HG03103 (cell line): ENCODE results near the gene GRB10.
A peak's percentile ranks its signal among the peaks of the same experiment; 100 is the strongest.

Experiments
- ATAC-seq: cut with Tn5 transposase; IDR thresholded peaks from one replicate; pipeline ENCODE4 v1.9.1; 2021; ENCODE audit warnings: low read depth; ENCODE audit not compliant: unreplicated experiment

The GRB10 gene

DNA sequence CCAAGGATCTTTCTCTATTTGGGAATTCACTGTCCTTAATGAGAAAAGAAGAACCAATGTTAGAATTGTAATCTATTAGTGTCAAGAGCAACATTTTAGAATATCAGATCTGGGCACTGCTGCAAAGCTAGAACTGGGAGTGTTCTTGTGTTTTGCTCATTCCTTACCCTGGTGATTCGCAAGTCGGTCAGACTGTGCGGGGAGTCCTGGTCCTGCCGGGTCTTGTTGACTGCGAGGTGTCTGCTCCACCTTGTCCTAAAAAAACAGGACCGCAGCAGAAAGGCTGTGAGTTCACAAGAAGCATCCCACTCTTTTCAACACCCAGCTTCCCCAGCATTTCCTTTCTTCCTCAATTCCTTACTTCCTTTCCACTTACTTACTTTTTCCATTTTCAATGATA, 79.0 kb downstream of the GRB10 start:
- no peak for ATAC-seq

DNA sequence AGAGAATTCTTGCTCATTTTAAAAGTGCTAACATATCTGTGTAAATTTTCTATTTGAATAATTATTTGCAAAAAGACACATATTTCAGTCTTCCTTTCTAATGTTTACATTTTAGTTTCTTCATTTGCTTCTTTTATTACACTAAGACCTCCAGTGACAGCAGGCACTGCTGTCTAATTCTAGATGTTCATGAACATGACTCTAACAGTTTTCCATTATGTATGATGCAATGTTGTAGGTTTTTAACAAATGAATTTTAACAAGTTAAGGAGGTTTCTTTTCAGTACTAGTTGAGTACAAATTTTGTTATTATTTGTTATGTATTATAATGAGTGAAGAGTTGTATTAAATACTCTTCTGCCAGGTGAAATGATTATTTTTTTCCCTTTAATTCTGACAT, 83.6 kb downstream of the GRB10 start:
- no peak for ATAC-seq

DNA sequence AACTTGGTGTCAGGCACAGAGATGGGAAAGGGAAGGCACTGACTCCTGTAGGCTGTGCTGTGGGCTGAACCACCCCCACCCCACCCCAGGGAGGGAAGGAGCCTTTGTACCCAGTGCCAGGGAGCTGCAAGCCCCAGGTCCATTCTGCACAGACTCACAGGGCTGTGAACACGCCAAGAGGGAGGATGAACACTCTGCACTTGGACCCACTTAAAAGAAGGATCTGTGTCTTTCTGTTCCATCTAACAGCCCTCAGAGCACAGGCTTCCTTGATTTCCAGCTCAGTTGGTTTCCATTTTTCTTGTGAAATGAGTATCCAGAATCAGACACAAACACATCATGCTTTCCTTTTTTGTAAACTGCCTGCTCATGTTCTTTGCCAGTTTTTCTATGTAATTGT, 84.9 kb downstream of the GRB10 start:
- no peak for ATAC-seq

DNA sequence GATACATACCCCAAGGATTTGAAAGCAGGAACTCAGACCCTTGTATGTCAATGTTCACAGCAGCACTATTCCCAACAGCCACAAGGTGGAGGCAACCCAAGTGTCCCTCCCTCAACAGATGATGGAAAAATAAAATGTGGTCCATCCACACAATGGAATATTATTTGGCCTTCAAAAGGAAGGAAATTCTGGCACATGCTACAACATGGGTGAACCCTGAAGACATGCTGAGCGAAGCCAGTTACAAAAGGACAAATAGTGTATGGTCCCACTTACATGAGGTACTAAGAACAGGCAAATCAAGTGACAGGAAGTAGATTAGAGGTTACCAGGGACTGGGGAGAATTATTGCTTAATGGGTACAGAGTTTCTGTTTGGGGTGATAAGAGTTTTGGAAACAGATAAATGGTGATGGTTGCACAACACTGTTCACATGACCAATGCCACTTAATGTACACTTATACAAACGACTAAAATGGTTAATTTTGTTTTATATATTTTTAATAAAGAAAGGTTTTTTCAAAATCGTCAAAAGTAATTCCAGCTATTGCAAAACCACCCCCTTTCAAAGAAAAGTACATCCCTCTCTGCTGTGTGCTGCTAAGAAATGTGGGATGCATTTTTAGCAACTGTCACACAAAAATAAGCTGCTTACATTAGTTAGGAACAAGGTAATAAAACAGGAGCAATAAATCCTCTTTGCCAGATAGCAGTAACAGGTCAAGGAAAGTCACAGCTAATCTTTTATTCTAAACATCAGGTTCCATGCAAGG, 85.7 kb downstream of the GRB10 start:
- ATAC-seq: no peak

DNA sequence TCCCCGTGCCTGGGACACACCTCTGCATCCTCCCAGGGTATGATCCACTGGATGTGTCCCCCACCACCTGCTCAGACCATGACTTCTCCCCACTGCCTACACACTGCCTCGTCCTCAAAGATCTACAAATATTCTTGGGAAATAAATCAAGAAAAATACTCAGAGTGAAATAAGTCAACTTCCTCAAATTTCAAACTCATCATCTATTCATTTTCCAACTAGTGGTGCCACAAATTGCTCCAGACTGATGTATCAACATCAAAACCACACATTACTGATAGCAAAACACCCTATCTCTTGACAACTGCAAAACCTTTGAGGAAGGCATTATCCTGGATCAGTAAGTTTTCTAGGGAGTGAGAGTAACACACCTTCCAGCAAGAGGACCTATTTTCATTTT, 87.7 kb downstream of the GRB10 start:
- ATAC-seq: no peak

DNA sequence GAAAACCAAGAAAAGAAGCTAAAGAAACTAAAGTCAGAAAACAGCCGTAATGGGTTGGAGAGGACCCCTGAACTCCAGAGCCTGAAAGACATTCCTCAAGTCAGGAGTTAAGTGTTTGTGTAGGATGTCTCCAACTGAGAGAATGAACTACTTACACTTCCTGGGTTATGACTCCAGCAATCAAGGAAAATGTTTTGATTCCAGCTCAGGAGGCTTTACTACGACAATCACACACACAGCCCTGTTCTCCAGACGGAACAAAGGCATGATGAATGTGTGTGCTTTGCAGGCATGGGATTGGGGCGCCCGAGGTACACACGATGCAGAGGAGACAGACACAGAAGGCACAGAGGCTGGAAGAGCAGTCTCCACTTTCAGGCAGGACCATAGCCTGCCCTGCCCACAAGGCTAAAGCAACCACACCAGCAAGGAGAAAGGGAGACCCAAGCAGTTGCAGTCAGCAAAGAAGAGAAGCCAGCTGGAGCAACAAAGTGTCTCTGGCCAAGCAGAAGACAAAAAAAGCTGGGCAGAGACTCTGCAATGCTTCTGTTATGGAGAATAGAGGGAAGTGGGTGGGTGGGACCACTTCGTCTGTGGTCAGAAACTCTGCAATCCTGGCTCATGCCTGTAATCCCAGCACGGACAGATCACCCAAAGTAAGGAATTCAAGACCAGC, 89.1 kb downstream of the GRB10 start:
- ATAC-seq: no peak

DNA sequence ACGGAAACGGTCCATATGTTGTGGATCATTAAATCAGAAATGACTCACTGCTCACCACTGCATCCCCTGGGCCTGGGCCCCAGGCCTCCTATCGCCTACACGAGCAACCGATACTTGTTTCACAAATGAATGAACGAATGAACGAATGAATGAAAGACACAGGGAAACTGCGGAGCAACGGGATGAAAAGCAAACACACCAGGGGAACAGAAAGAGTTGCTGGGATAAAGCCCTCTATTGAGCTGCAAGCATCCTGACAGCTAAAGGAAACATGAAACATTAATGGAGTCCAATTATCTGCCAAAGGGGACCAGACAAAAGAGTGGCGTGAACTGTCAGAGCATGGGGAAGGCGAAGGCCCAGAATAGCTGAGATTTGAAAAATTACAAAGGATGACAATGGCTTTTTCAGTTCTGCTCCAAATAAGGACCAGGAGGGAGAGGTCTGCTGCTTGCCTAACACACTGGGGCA, 92.1 kb downstream of the GRB10 start:
- no peak for ATAC-seq

DNA sequence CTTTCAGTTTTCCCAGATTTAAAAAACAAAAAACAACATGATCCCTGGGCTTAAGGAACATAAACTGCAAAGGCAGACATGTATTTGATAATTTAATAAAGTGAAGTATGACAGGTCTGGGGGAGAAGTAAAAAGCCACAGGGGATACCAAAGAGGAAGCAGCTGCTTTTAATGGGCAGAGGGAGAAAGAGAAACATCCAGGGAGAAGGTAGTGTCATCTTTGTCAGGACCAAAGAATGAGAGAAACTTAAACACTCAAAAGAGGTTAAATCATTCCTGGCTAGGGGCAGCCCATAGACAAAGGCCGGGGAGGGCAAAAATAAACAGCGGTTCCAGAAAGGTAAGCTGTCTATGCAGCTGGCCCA, 94.5 kb downstream of the GRB10 start:
- no peak for ATAC-seq

DNA sequence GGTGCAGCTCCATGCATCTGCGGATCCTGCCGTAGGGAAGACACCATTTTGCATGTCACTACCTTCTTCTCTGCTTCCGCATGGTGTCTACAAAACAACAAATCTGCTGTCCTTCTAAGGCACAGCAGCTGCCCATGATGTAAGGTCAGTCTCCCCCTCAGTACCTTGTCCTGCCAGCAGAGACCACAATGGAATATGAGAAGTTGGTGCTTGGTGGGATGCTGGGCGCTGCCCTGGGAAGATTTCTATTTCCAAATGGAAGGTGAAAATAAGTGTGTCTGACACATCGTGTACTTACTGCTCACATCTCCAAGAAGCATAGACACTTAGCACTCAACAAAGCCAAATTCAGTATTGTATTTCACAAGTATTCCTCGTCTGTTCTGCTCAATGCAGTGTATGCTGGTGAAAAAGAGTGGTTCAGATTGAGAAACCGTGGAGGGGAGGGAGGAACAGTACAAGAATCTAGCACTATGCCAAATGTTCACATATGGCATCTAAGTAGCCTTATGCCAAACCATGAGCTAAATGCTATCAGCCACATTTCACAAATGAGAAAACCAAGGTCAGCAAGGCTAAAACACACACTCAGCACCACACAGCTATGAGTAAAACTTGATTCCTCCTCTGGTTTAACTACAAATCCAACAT, 95.0 kb downstream of the GRB10 start:
- no peak for ATAC-seq

DNA sequence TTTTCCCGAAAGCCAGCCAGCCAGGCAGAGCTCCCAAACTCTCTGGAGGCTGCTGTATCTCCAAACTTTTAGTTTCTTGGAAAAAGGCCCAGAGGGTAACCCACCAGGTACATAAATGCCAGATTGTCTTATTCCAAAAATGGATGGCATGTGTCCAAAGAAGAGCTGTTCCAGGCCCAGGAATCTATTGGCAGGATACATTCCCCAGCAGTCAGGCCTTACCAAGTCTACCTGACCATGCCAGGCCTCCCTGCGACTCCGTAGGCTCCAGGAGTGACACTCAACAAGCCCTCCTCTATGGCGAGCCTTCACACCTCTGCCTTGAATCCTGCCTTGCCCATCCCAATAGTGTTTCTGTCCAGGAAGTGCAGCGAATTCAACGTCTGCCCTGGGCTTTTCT, 95.6 kb downstream of the GRB10 start:
- ATAC-seq: no peak

DNA sequence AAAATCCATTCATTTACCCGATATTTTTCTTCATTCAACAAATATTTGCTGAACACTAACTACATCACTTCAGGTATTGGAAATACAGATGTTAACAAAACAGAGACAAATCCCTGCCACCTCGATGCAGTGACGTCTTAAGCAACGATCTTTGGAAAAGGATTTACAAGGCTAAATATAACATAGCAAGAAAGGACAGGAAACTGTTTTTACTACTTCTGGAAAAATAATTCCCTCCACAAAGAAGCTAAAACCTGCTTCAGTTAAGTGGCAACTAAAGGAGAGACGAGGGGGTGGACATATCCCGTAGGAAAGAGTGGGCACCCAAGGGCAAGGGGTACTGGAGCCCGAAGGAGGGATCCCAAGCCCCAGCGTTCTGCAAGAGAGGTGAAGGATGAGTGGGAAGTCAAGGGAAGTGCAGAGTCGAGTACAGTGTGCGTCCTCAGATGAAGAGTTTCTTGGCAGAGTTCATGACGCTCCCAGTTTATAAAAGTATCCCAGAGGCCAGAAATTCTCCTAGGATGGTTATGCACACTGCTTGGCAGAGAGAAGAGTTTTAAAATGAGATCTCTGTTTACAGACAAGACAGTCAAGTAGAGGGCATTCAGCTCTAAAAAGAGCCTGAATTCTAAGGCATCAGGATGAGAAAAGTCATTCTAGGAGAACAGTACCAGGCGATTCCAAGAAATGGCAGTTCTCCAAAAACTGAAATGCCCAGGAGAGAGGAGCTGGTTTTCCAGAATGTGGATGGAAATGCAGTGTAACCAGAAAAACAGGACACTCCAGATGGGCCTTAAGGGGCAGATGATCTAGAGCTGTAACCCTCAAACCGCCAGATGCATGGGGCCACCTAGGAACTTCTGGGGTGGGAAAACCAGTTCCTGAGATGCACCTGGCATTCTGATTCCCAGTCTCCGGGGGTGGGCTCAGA, 97.3 kb downstream of the GRB10 start:
- no peak for ATAC-seq

DNA sequence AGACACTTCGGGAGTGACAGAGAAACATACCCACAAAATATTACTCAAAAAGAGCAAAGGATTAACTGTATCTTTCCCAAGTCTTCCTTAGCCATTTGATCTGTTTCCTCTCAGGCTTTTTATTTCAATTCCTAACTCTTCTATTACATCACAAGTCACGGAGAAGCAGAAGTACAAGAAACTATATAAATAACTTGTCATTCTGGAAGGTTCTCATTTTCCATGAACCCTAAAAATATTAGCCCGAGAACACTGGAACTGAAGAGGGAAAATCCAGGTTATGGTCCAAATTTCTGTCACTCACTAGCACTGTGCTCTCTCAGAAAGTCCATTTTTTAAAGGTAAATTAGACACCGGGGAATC, 98.0 kb downstream of the GRB10 start:
- no peak for ATAC-seq

DNA sequence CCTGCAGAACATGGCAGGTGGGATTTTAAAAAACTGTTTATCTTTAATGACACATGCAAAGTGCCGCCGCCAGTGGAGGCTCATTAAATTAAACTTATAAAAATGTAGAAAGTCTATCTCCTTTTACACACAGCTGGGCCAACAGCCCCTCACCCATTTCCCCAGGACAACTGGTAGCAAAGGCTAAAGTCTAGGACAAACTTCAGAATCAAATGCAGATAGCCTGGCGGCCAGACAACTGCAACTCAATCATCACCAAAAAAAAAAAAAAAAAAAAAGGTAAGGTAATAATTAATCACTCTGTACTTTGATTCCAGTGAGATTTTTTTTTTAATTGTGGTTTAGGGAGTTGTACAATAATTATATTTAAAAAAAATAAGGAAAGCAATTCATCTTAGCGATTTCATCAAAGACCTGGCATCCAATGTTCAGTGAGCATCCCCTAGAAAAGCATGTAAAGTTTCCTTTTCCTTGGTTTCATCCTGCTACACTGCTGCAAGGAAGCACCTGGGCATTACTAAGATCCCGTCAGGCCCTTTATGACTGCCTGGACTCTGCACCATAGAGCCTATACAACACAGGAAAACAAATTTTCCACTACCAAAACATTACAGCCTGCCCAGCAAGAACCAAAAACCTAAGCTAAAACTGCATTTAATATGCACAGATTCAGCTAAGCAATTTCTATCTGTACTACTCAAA, 98.5 kb downstream of the GRB10 start:
- ATAC-seq: no peak

DNA sequence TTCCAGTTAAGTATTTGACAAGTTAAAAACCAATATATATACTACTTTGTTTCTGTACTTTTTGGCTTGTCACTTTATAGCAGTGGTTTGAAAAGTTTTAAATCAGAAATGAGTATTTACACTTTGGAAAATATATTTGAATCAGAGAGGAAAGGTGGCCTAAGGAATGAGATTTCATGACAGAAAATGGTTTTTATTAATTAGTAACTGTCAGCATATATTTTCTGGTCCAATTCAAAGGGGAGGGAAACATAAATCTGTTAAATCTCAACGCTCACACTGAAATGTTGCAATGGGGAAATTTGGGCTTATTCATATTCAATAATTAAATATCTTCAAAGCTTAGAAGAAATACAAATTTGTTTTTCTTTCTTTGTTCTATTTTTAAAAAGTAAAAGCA, 100.1 kb downstream of the GRB10 start:
- ATAC-seq: no peak

DNA sequence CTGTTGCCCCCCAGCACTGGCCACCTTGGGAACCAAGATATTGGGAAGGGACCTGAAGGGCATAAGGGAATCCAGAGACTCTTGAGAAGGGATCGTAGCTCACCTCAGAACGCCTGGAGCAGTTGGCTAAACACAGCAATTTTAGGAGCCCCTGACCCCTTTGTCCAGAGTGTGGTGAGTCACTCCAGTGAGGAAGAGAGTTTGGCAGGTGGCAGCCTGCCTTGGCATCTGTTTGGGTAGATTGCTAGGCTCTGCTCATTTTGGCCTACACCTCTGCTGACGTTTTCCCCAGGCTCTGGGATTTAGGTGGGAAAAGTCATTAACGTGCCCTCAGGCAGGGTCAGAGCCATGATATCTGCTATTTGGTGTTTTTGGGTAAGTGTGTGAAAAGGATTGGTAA, 100.6 kb downstream of the GRB10 start:
- ATAC-seq: no peak

DNA sequence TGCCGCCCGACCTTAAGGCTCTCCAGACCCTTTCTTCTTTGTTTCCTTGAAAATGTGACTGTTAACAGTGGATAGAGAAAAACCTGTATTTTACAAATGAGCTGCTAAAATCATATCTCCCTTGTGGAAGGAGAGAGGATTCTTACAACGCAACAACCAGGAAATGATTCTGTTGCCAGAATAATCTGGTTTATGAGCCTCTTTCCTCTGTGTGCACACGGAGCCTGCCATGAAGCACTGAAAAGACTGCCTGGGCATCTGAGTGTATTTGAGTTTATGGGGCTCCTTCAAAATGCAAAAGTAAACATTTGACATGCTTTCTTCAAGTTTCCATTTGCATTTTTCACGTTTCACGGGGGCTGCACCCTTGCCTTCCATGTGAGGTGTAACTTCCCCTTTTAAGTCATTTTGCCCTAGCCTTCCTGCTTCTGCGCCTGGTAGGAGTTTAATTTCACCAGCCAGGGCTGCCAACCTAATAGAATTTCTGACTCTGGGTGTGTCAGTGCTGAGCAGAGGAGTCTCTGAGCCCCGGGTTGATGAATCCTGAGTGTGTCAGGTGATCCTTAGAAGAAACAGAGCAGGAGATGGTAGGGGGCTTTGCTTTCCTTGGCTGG, 101.2 kb downstream of the GRB10 start:
- ATAC-seq: no peak

DNA sequence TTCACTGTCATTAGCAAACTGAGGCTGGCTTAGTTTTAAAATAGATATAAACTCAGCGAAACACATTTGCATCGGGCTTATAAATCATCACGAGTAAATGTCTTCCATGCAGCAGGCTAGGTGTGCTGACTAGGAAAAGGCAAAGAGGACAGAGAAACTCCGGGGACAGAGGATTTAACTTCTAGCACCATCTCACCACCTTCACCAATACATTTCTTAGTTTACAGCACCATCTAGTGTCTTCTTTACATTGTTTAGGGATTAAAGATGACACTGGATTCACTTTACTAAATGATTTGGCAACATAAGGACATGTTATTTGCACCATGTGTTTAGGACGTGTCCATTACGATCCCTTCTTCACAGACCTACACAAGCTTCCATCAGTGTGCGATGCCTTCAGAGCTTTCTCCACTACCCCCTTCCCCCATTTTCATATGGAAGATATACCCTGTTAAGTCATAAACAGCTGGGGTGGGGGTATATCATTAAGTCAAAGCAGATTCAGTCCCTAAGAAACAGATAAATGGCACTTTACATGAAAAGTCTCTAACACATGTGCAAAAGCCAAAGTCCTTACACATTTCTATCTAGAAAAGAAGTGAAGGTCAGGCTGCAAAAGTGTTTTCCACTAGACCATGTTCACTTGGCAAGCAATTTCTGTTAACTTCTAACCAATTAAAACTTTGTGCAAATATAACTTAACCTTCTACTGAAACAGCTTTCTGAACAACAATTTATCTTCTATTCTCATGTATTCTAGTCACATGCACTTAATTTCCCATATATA, 103.3 kb downstream of the GRB10 start:
- peak; percentile 47 for ATAC-seq

DNA sequence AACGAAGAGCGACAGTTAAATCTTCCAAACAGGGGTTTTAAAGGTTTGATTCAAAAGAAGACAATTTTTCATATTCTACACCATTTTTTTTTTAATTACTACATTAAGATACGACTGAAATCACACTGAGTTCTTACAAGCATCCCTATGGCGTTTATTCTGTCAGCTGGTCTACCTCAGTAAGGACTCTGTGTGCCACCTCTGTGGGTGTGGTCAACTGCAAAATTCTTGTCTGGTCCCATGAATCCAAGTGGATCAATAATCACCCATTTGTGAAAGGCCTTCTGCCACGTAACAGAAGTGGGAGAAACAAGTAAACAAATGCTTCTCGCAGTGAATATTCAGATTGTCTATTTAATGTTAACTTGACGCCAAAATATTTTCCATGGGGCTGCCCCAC, 104.1 kb downstream of the GRB10 start:
- no peak for ATAC-seq

DNA sequence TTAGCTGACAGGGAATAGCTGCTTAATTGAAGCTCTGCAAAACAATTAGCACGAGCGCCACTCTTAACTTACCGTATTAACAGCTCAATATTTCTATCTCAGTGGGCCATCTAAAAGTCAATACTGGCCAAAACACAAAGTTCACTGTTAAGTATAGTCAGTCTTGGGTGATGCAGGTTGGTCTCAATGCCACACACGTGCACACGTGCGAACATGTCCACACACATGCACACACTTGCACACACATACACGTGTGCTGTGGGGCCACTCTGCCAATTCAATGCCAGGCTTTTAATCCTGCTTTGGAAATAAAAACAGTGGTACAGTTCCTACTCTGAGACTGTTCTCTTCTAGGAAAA, 105.1 kb downstream of the GRB10 start:
- no peak for ATAC-seq
